ENCODE data around the gene C1QTNF6.

DNA sequence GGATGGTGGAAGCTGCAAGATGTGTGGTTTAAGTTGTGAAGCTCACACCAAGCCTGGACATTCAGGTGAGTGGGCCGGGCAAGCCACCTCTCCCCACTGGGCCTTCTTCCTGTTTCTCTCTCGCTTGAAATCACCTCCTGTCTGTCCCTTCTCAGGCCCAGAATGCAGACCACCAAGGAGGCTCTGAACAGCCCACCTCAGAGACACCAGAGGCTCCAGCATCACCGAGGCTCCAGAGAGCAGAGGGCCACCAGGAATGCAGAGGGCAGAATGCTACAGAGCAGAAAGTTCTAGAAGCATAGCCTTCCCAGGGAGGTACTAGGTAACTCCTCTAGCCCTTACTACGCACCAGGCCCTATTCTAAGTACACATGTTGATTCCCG is 23.6 kb downstream of the C1QTNF6 start:
- TF ChIP-seq POLR2AphosphoS5 (IDR thresholded peaks at IDR 0.05; ENCODE audit: low read depth) (no peak), EZH2phosphoT487 (IDR thresholded peaks at IDR 0.05; ENCODE audit: unreplicated experiment) (no peak), STAT1 (IDR thresholded peaks at IDR 0.05; ENCODE audit: unreplicated experiment) (no peak), EZH2 (IDR thresholded peaks at IDR 0.05; ENCODE audit: low read depth, unreplicated experiment) (no peak), CREB1 (CRISPR knock-in tag; IDR thresholded peaks at IDR 0.05; ENCODE audit: low read depth) (no peak), JUNB (IDR thresholded peaks at IDR 0.05; ENCODE audit: unreplicated experiment) (no peak), ZNF114 (CRISPR knock-in tag; IDR thresholded peaks at IDR 0.05) (no peak), ZNF331 (CRISPR knock-in tag; IDR thresholded peaks at IDR 0.05; ENCODE audit: low read depth) (no peak), NANOG (IDR thresholded peaks at IDR 0.05; ENCODE audit: borderline replicate concordance) (no peak)
- TF ChIP-seq, protein P1, sequence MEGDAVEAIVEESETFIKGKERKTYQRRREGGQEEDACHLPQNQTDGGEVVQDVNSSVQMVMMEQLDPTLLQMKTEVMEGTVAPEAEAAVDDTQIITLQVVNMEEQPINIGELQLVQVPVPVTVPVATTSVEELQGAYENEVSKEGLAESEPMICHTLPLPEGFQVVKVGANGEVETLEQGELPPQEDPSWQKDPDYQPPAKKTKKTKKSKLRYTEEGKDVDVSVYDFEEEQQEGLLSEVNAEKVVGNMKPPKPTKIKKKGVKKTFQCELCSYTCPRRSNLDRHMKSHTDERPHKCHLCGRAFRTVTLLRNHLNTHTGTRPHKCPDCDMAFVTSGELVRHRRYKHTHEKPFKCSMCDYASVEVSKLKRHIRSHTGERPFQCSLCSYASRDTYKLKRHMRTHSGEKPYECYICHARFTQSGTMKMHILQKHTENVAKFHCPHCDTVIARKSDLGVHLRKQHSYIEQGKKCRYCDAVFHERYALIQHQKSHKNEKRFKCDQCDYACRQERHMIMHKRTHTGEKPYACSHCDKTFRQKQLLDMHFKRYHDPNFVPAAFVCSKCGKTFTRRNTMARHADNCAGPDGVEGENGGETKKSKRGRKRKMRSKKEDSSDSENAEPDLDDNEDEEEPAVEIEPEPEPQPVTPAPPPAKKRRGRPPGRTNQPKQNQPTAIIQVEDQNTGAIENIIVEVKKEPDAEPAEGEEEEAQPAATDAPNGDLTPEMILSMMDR (conservative IDR thresholded peaks at IDR 0.05; ENCODE audit: low read depth in 2 of 2) = no peak
- TF ChIP-seq, protein P2, sequence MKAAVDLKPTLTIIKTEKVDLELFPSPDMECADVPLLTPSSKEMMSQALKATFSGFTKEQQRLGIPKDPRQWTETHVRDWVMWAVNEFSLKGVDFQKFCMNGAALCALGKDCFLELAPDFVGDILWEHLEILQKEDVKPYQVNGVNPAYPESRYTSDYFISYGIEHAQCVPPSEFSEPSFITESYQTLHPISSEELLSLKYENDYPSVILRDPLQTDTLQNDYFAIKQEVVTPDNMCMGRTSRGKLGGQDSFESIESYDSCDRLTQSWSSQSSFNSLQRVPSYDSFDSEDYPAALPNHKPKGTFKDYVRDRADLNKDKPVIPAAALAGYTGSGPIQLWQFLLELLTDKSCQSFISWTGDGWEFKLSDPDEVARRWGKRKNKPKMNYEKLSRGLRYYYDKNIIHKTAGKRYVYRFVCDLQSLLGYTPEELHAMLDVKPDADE (IDR thresholded peaks at IDR 0.05) = no peak
- TF ChIP-seq, protein P3, sequence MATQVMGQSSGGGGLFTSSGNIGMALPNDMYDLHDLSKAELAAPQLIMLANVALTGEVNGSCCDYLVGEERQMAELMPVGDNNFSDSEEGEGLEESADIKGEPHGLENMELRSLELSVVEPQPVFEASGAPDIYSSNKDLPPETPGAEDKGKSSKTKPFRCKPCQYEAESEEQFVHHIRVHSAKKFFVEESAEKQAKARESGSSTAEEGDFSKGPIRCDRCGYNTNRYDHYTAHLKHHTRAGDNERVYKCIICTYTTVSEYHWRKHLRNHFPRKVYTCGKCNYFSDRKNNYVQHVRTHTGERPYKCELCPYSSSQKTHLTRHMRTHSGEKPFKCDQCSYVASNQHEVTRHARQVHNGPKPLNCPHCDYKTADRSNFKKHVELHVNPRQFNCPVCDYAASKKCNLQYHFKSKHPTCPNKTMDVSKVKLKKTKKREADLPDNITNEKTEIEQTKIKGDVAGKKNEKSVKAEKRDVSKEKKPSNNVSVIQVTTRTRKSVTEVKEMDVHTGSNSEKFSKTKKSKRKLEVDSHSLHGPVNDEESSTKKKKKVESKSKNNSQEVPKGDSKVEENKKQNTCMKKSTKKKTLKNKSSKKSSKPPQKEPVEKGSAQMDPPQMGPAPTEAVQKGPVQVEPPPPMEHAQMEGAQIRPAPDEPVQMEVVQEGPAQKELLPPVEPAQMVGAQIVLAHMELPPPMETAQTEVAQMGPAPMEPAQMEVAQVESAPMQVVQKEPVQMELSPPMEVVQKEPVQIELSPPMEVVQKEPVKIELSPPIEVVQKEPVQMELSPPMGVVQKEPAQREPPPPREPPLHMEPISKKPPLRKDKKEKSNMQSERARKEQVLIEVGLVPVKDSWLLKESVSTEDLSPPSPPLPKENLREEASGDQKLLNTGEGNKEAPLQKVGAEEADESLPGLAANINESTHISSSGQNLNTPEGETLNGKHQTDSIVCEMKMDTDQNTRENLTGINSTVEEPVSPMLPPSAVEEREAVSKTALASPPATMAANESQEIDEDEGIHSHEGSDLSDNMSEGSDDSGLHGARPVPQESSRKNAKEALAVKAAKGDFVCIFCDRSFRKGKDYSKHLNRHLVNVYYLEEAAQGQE (IDR thresholded peaks at IDR 0.05; ENCODE audit: unreplicated experiment) = no peak
